ENCODE measurements around the gene NOC3L.
A peak's percentile ranks its signal among the peaks of the same experiment; 100 is the strongest.
"Not testable (repeated sequence)": the region's sequence is repeated elsewhere in the genome, so short reads cannot be mapped to it uniquely, and the experiment has no call there.

NOC3L gene

DNA sequence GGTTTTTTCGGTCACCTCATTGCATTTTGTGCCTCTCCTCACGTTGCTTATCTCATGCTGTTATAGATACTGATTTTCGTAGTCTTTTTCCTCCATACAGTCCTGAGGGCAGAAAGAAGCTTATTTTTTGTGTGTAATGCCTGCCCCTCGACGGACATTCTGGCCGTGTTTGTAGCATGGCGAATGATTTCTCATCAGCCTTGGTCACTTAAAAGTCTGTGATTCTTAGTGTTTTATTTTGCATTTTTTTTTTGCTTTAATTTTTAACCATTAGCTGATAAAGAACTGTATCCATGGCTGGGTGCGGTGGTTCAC is 469 bp upstream of the NOC3L start:
- DNase-seq (ENCODE audit: low read depth): no peak

DNA sequence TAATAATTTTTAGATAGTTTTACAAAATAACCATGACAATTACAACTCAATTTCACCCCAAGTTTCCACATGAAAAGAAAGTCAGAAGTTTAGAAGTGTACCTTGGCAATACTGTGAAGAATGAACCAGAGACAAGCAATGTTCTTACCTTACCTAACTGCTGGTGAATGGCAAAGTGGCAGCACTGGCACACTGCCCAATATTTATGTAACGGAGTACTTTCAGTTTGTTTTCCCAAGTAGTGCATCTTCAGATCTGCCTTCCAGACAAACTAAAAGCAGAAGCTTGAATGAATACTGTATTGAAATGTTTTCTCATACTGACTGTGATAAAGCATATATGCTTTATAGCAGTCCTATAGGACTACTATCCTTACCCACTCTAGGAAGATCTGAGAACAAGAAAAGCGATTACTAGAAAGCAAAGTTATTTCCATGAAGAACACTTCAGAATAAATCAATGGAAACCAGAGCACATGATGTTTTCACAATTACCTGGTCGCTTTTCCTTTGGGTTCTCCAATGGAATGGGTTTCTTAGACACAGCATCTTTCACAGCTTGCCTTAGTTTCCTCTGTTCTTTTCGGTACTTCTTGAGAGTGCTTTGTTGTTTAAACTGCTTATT is 1.5 kb downstream of the NOC3L start:
- no peak for DNase-seq (ENCODE audit: low read depth)

DNA sequence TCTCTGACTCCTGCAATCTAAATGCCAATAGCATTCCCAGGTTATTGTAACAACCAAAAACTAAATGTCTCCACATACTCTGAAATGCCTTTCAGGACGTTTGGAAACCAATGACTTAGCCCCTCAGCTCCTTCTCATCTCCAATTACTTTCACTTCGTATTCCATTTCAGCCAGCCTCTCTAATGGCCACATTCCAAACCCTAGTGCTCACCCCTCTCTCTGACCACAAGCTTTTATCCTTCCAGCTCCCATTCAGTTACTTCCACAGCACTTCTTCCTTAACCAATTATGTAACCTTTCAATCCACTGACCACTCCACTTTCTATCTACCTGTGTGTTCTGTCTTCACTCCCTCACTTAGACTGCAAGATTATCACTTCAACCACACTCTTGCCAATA is 4.3 kb downstream of the NOC3L start:
- peak; percentile 74 for DNase-seq (ENCODE audit: low read depth)

DNA sequence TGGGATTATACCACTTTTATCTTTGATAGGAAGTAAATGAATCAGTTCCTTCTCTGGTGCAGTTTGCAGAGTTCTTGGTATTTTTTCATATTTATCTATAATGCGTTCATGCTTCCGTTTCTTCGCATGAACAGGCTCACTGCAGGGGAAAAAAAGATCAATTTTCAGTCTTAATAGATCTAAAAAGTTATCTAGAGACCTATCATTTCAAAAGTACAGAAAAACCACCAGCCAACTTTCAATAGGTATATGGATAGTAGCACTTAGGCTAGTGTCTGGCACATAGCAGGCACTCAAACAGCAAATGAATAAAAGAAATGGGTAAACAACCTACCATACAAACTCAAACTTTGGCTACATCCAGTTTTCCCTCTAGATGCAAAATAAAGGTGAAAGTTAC is 5.5 kb downstream of the NOC3L start:
- DNase-seq (ENCODE audit: low read depth): no peak

DNA sequence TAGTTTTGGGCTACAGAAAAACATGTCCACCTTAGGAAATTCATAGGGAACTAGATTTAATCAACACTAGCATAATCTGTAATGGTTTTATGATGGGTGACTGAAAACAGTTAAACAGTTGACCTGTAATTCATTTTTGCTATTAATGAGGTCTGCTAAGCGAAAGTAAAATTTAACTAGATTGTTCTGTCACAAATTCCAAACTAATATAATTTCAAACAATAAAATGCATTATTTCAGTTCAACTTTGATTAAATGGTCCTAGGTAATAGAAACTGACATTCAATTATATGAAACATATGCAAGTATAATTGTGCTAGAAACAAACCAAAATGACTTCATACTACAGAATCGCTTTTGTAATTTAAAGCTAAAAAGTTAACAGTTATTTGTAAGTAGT is 6.9 kb downstream of the NOC3L start:
- no peak for DNase-seq (ENCODE audit: low read depth)

DNA sequence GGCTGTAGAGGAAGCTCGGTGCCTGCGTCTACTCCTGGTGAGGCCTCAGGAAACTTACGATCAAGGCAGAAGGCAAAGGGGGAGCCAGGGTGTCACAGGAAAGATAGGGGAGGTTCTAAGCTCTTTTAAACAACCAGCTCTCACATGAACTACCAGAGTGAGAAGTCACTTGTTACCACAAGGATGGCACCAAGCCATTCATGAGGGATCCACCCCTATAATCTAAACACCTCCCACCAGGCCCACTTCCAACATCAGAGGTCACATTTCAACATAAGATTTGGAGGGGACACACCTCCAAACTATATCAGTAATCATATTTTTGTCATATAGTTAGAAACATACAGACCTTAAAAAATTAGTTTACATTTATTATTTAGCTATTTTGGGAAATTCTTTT is 9.4 kb downstream of the NOC3L start:
- DNase-seq (ENCODE audit: low read depth): no peak

DNA sequence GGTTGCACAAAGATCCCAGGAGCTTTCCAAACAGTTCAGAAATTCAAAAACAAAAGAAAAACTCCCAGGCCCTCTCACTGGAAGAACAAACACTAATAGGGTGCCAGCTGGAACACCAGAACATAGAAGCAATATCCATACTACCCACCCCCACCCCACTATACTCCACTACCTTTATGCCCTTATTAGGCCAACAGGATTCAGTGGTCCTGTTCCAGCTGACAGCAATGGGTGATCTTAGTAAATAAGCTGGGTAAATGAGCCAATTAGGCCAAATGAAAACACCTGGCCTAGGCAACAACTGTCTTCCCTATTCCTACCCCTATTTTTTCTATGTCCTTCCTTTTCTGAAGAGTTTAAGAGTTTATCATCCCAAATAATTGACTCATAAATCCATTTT is 11.7 kb downstream of the NOC3L start:
- no peak for DNase-seq (ENCODE audit: low read depth)

DNA sequence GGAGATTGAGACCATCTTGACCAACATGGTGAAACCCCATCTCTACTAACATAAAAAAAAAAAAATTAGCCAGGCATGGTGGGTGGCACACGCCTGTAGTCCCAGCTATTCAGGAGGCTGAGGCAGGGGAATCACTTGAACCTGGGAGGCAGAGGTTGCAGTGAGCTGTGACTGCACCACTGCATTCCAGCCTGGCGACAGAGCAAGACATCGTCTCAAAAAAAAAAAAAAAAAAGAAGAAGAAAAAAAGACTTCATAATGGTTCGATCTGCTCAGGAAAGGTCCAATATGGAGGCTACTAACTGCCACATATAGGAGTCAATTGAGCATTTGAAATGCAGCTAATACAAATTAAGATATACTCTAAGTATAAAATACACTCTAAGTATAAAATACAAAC is 12.2 kb downstream of the NOC3L start:
- not testable (repeated sequence) for DNase-seq (ENCODE audit: low read depth)

DNA sequence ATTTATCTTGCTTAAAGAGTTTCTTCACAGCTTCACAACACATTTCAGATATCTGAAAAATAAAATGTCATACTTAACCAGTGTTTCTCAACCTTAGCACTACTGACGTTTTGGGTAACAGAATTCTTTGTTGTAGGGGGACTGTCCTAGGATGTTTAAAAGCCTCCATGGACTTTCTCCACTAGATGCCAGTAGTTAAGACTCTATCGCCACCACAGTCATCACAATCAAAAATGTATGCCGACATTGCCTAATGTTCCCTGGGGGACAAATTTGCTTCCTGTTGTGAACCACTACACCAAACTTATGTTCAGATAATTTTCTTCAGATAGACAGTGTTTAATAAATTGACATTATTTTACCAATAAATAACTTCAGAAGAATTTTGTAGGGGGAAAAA is 13.4 kb downstream of the NOC3L start:
- DNase-seq (ENCODE audit: low read depth): no peak

DNA sequence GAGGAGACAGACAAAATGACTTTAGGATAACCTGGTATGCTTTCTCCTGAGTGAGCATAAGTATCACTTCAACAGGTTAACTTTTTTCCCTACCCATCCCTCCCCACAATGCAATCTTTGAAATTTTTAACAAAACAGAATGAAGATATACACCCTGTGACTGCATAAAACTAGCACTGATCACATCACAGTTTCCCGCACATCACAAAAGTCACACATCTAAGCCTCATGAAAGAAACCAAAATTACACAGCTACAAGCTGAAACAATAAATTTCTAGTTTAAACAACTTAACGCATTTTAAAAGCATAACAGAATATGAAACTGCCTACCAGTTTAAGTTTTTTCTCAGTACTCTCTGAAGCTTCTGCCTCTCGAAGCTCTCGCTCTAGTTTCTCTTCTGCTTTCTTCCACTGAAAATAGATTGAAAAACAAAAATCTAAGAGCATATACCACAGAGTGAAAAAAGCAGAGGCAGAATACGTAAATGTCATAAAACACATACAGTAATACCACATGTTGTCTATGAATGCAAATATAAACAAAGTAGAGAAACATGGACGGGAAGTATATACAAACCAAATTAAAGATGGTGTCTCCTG is 18.1 kb downstream of the NOC3L start:
- no peak for DNase-seq (ENCODE audit: low read depth)

DNA sequence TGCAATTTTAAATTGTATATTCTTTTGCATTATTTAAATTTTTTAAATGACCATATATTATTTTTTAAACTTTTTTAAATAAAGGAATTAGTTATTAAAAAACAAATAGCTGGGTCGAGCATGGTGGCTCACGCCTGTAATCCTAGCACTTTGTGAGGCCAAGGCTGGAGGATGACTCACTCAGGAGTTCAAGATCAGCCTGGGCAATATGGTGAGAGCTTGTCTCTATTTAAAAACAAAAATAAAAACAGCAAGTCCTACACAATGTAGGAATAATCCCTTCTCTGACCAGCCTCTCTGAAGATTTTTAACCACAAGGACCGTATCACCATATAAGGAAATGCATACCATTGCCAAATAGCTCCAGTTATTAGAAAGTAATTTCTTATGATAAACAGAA is 19.6 kb downstream of the NOC3L start:
- no peak for DNase-seq (ENCODE audit: low read depth)

DNA sequence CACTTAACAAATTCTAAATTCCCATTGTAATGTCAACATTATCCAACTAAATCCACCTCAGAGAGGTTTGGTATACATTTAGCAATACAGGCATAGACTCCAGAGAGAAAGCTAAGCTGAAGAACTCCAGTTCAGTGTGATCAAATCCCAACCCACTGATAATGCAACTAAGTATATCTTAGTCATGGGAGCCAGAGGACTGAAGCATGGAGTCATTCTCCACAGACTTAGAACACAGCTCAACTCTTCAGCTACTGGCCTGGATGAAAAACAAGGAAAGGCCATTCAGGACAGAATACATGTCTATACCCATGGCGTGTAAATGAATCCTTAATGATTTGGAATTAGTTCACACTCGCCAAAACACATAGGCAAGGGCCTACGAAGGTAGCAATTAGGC is 27.9 kb downstream of the NOC3L start:
- no peak for DNase-seq (ENCODE audit: low read depth)

DNA sequence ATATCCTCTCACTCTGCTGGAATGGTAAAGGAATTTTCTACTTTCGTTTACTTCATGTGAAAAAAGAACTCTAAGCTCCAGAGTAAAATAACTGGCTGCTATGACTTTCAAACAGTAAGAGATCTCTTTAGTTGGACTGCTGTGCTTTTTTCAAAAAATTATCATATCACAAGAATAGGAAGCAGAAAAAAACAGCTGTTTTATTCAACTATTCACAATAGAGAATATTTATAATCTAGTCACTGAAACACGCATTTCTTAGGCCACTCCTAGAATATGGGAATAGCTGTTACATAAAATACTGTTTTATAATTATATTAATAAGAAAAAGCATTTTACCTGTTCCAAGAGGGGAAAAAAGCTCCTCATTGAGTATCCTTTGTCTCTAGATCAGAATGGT is 29.7 kb downstream of the NOC3L start:
- no peak for DNase-seq (ENCODE audit: low read depth)

DNA sequence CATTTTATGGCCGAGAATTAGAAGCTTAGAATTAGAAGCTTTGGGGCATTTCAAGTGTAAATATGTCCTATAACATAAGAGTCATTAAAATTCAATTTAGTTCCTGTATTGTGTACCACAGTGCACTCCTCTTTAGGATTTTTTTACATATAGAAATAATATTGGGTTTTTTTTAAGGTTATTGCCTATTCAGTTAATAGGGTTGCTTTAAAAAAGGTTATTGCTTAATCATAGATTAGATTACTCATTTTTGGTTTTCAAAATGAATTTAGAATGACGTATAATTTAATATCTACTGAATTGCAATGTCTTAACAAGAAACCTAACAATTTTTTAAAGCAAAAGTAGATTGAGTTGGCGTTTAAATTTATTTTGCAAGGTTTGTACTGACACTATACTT is 34.1 kb downstream of the NOC3L start:
- no peak for DNase-seq (ENCODE audit: low read depth)

DNA sequence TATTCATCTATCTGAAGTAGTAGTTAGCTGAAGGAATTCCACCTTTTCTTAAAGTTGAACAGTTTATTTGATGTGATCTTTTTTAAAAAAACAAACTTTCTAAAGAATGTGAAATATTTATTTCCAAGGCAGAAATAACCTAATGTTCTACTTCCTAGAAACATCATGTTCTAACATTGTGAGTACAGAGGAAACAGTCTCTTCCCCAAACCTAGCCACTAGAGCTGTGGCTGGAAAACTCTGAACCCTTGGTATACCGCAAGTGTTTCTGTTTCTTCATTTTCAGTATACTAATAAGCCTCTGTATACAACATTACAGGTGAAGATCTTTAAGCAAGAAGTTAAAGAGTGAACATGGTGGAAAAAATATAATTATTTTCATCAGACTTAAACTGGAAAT is 35.1 kb downstream of the NOC3L start:
- no peak for DNase-seq (ENCODE audit: low read depth)

DNA sequence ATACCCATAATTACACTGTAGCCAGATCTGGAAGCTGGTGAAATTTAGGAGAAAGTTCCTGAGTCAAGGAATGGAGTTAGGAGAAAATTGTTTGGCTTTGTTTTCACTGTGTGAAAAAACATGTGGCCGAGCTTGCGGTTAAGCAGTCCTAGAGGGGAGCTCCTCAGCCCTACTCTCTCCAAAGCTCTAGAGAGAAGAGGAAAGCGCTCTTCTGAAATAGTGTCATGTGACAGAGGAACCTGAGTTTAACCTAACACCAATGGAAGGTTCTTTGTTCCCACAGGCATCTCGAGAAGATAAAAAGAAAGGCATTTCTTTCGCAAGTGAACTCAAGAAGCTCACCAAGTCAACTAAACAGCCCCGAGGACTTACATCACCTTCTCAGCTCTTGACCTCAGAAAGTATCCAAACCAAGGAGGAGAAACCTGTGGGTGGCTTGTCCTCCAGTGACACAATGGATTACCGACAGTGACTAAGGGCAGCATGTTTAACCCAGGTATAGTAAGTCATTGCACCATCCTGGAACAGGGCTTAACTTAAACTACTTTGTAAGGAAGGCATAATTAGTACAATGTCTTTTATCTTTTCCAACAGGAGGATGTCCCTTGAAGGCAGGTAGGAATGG is 38.0 kb downstream of the NOC3L start:
- no peak for DNase-seq (ENCODE audit: low read depth)

DNA sequence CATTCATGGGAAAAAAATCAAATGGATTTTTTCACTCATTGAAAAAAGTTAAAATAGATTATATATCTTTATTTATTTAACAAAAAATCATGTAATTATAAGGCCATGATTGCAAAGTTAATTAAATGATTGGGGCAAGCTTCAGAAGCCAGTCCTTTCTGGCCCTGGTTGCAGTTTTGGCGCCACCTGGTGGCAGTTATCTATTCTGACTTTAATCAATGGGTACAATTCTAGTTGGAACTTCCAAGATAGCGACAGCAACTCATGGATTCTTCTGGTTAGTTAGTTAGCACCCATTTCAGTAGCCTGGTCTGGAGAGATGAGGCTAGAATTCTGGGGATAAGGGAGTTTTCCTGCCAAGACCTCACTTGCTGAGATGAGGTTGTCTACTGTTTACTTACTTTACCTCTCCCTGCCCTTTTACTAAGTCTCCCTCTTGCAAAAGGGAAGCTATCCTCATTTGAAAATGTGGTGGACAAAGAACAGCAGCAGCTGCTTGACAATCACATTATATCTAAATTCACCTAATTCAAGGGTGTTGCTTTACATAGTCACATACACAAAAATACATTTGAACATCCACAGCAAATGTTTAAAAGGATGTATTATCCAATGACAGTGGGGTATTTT is 42.3 kb downstream of the NOC3L start:
- DNase-seq (ENCODE audit: low read depth): no peak

DNA sequence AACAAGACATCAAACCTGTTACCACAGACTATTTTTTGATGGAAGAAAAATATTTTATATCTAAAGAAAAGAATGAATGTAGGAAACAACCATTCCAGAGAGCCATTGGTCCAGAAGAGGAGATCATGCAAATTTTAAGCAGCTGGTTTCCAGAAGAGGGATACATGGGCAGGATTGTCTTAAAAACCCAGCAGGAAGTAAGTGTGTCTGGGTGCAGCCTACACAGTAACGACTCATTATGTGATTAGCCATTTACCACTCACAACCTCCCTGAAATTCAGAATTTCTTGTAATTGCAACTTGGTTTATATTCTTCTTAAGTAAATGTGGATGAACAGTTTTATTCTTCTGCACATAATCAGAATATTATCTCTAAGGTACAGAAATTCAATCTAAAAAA is 46.2 kb downstream of the NOC3L start:
- no peak for DNase-seq (ENCODE audit: low read depth)

DNA sequence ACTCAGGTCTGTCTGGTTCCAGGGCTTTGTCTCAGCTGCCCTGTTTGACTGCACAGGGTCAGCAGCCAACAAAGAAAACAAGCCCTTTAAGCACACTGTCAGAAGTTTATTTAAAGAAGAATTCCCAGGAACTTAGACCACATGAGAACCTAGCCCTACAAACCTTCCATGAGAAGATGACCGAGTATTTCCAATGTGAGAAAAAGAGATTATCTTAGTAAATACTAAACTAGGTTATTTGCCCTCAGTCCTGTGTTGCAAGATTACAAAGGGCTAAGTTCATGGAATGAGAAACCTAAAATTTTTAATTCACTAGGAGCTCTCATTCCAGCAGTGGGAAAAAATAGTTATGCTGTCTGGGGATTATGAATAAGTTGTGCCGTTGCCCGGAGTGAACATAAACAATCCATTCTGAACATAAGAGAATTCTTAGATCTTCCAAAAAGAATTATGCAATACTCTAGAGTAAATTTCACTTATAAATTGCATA is 46.7 kb downstream of the NOC3L start:
- DNase-seq (ENCODE audit: low read depth): peak; percentile 55

DNA sequence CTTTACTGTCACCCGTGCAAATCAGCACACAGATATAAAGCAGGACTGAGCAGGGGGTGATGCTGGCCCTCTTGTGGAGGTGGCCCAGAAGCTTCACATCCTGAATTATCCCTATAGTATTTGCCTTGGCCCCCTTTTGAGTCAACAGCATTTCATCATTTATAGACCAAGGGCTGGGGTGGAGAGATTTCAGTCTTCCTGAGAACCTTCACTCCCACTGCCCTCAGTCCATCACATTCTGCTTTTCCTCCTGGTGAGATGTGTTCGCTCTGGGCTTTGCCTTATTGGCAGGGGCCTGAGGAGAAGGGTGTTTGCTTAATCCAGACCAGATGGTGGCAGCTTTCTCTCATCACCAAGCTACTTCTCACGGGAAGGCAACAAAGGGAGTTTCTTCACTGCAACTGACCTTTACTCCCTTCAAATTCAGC is 47.7 kb downstream of the NOC3L start:
- peak; percentile 32 for DNase-seq (ENCODE audit: low read depth)

DNA sequence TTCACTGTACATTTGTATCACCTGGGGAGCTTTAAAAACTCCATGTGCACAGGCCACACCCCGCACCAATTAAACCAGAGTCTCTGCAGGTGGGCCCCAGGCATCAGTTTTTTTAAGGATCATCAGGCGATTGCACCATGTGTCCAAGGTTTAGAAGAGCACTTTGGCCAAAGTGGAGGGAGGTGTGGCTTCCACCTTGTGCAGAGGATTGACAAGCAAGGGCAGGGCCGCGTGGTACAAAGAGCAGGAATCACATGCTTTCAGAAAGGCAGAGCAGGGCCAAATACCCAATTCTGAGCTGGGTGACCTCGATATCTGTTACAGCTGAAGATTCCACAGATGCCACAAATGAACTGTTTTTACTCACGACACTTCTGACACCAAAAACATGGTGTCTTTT is 52.4 kb downstream of the NOC3L start:
- DNase-seq (ENCODE audit: low read depth): no peak

DNA sequence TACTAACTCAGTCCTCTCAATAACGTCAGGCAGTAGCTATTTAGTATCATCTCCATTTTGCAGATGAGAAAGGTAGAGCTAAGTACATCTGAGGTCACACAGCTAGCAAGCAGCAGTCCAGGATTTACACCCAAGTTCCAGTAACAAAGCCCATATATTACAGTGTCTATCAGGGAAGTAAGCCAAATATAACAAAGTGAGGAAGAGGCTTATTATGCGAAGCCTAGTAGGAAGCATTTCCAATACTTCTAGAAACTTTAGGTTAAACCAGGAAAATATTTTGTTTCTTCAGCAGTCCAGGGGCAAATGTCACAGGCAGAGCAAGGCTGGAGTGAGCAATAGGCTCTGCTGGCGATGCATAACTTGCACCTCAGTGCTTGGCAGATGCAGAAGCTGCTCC is 53.9 kb downstream of the NOC3L start:
- no peak for DNase-seq (ENCODE audit: low read depth)

DNA sequence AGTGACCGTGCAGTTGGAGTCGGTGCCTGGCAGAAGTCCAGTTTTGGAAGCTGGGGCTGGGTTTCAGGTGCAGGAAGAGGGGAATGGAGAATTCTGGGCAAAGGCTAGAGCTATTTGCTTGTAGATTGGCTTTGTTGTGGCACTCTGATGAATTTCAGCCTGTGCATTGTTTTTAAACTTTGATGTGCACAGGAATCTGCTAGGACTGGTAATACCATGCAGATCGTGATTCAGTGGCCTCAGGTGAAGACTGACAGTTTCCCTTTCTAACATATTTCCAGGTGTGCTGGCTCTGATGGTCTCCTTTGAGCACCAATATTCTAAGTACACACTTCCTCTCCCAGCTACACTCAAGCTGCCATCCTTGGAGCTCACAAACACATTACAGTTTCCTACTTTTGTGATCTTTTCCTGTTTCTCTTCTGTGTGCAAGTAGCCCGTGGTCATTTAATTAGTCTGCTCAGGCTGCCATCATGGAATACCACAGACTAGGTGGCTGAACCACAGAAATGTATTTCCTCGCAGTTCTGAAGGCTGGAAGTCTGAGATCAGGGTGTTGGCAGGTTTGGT is 55.6 kb downstream of the NOC3L start:
- no peak for DNase-seq (ENCODE audit: low read depth)
